T-helper 2 cell treated with Interferon-gamma antibody and Interleukin-4, amounts not matched to agents 100 ng/mL and 5 ng/mL, for 36 hours (primary cell): ENCODE results near the gene PEAK1. TPM values are rescaled to one million over a fixed set of nuclear protein-coding genes. Genes with fewer than 3 reads are reported as not detected.

Experiments
- intact Hi-C: fragments of 100-400 bp; cut with micrococcal nuclease; formaldehyde crosslinking; loops from one replicate; pipeline ENCODE4 v1.15.1; 2023
- total RNA-seq: library from RNA; stranded (reverse); gene quantifications from 2 replicates; pipeline ENCODE4 v1.2.3, GENCODE V29; 2022

PEAK1 gene, protein sequence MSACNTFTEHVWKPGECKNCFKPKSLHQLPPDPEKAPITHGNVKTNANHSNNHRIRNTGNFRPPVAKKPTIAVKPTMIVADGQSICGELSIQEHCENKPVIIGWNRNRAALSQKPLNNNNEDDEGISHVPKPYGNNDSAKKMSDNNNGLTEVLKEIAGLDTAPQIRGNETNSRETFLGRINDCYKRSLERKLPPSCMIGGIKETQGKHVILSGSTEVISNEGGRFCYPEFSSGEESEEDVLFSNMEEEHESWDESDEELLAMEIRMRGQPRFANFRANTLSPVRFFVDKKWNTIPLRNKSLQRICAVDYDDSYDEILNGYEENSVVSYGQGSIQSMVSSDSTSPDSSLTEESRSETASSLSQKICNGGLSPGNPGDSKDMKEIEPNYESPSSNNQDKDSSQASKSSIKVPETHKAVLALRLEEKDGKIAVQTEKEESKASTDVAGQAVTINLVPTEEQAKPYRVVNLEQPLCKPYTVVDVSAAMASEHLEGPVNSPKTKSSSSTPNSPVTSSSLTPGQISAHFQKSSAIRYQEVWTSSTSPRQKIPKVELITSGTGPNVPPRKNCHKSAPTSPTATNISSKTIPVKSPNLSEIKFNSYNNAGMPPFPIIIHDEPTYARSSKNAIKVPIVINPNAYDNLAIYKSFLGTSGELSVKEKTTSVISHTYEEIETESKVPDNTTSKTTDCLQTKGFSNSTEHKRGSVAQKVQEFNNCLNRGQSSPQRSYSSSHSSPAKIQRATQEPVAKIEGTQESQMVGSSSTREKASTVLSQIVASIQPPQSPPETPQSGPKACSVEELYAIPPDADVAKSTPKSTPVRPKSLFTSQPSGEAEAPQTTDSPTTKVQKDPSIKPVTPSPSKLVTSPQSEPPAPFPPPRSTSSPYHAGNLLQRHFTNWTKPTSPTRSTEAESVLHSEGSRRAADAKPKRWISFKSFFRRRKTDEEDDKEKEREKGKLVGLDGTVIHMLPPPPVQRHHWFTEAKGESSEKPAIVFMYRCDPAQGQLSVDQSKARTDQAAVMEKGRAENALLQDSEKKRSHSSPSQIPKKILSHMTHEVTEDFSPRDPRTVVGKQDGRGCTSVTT (N-terminal part only)
- total RNA-seq = 16.6 and 19.5 TPM in 2 replicates

DNA sequence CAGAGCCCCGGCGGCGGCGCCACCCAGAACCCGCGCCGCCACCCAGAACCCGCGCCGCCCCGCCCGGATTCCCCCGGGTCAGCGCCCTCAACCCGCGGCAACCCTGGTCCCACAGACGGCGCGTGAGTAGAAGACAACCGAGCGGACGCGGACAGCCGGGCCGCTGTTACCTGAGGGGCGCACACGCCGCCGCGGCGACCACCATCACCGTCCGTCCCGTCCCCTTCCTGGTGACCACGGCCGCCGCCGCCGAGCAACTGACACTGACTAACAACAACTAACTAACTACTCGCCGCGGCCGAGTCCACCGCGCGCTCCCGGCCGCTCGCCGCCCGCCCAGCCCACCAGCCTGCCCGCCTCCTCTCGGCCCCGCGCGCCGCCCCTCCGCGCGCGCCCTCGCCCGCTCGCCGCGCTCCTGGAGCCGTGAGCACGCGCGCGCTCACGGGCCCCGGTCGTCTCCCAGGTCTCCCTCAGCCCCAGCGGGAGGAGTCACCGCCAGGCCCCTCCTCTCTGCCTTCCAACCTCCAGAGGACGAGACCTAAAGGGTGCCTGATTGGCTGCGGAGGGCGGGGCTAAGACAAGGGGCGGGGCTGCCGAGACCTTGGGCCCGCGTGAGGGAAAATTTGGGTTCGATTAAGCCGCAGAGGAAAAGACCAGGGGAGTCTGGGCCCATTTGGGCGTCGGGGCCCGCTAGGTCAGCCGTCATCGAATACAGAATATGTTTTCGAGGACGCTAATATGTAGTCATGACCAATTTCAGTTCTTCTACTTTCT lies at the start of gene PEAK1:
Gene PEAK1, minus strand, starts transcription at position 269 of the 774 bp plus-strand sequence. CDS start 238,178 bp downstream, outside the sequence.
- intact Hi-C loops = loop anchor here (1.0 to 5.0 kb wide), 3 partner anchors 11 to 515 kb away; partner anchors contain the start of genes SCAPER and TSPAN3

- intact Hi-C loops = no loop called here
Observed at GRCh38 chr15:77468896-77469295, 49.0 kb upstream of the PEAK1 start.

DNA sequence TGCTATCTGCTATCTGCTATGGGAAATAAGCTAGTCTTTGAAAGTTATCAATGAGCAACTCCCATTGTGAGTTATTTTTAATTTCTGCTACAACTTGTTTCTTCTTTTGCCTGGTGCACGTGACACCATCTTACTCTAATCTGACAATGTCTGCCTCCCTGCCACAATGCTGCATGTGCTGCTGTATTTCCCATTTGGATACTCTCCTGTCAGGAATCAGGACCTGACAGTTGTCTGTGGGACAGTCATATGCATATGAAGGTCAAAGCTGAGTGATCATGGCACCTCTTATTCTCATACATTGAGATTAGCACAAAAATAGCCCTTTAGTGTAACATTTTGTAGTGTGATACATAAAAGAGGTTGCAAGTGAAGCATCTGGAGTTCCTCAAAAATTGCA lies 46.6 kb upstream of the PEAK1 start:
- intact Hi-C loops = no loop called here

DNA sequence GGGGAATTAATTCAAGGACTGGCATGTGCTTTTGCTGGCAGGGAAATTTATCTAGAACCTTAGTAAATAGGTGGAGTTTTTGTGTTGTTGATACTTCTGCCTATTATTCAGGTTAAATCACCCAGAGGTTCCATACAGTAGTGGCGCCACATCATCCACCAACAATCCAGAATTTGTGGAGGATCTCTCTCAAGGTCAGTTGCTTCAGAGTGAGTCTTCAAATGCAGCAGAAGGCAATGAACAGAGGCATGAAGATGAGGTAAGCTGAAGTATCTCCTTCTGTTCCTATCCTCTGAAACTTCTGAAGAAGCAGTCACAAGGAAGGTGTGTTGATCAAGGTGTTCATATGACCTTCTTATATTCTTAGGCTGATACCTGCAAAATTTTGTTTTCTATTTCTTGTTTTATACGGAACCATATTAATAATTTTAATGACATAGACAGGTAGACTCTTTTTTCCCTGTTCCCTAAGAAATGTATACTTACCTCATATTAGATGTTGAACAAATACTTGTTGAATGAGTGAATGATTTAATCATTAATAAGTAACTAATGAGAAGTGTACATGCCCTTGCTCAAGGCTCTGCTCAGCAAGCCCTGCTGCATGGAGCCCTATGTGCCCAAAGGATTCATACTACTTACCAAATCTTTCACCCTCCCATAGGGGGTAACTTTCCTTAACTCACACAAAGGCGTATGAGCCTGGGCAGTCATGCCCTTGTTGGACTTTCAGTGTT lies 44.4 kb upstream of the PEAK1 start:
- intact Hi-C loops = no loop called here

GRCh38 chr15:77461486-77461885 lies 41.6 kb upstream of the PEAK1 start:
- intact Hi-C loops = no loop called here

DNA sequence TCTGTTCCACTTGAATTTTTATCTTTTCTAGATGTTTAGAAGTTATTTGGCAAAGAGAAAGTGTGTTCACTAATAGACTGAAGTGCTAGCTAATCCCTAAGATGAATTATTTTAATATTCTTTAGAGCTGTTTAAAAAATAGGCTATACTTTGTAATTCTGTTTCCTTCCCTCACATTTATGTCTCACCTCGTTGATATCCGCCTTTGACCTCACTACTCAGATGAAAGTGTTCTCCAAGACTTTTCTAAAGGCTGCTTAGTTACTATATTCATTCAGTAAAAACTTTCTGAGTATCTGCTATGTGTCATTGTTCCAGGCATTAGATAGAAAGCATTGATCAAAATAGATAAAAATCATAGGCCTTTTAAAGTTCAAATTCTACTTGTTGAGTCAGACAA lies 39.1 kb upstream of the PEAK1 start:
- intact Hi-C loops = no loop called here

DNA sequence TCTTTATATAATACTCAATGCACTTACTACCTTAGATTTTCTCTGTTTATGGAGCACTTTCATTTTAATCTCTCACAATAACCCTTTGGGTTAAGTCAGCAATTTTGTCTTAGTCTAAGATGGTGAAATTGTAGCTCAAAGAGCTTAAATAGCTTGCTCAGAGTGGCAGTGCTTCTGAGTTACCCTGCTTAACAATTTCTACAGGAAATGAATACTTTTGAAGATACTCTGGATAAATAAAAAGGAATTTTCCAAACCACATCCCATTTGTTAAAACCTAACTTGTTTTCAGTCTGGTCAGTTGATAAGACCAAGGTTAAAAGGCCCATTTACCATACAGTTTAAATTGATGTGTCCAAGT lies 38.0 kb upstream of the PEAK1 start:
- intact Hi-C loops = no loop called here

- intact Hi-C loops = no loop called here
Observed at GRCh38 chr15:77457191-77457904, 37.4 kb upstream of the PEAK1 start.

GRCh38 chr15:77456746-77457145 lies 36.8 kb upstream of the PEAK1 start:
- intact Hi-C loops = no loop called here

GRCh38 chr15:77455696-77456321 lies 35.9 kb upstream of the PEAK1 start:
- intact Hi-C loops = no loop called here

GRCh38 chr15:77454951-77455350 lies 35.0 kb upstream of the PEAK1 start:
- intact Hi-C loops = no loop called here

GRCh38 chr15:77454265-77454664 lies 34.4 kb upstream of the PEAK1 start:
- intact Hi-C loops = no loop called here

GRCh38 chr15:77446840-77447390 lies 27.0 kb upstream of the PEAK1 start:
- intact Hi-C loops = no loop called here

DNA sequence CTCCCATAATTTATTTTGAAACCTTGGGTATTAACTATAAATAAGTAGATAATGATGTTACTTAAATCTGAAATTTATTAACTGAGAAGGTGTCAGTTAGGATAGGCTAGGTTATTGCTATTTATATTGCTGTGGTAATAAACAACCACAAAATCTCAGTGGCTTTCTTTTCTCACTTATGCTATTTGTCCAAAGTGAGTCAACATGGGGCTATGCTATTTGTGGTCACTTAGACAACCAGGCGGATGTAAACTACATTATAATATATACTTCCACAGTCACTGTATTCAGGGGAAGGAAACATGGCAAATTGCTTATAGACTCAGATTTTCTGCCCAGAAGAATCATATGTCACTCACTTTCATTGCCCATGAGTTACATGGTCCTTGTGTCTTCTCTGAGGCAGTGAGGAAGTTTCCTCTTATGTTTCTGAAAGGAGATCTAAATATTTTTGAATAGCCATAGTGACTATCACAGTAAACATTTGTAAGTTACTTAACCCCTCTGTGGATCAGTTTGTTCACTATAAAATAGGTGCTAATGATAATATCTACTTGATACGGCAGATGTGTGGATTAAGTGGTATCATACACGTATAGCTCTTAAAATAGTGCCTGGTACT lies 20.6 kb upstream of the PEAK1 start:
- intact Hi-C loops = no loop called here

DNA sequence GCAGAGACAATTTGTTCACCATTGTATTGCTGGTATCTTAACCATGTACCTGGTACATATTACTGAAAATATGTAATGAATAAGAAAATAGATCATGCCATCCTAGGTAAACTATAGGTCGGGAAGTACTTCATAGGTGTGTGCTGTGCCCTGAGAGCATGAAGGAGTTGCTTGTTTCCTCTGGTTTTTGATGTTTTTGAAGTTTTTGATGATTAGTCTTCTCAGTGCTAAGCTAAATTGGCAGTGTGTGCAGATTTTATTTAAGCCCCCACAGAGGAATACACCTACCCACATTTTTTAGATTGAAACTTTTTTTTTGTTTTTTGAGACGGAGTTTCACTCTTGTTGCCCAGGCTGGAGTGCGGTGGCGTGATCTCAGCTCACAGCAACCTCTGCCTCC lies 17.4 kb upstream of the PEAK1 start:
- intact Hi-C loops = no loop called here

GRCh38 chr15:77436822-77437221 lies 16.9 kb upstream of the PEAK1 start:
- intact Hi-C loops = no loop called here

- intact Hi-C loops = no loop called here
Observed at GRCh38 chr15:77430652-77431051, 10.7 kb upstream of the PEAK1 start.

DNA sequence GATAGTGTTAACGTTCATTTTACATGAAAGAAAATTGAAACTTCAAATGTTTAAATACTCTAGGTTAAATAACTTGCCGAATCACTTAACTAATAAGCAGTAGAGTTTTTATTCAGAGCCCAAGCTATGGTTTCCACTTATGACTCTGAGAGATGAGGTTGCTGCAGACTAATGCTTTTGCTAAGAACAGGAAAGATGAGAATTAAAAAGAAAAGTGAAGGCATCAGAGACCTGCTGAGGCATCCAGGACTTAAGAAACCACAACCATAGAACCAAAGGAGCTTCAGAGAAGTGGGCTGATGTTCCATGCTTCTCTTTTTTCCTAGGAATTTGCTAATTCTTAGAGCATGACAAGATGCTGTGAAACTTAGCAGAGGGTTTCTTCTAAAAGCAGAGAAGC lies 10.3 kb upstream of the PEAK1 start:
- intact Hi-C loops = no loop called here

- intact Hi-C loops = no loop called here
Observed at GRCh38 chr15:77426871-77427270, 7.0 kb upstream of the PEAK1 start.
